Naive thymus-derived CD8-positive, alpha-beta T cell (primary cell): ENCODE results near the gene SMAD7. TPM values are rescaled to one million over a fixed set of nuclear protein-coding genes. Genes with fewer than 3 reads are reported as not detected.
A peak's percentile ranks its signal among the peaks of the same experiment; 100 is the strongest.

ENCODE experiments used
- ATAC-seq, 2 donors: fragments of 150-1000 bp; cut with Tn5 transposase in 1 of 2; sonication (Bioruptor Pico), chemical (Tn5 transposase) in 1 of 2; 1 replicate in 1 of 2; 2 replicates in 1 of 2; pipeline ENCODE4 v1.10.0; 2021; ENCODE audit warnings: mild to moderate bottlenecking in 2 of 2, moderate library complexity in 2 of 2
- POLR2A ChIA-PET: fragments of 350-600 bp; sonication (Branson Sonifier 250); formaldehyde crosslinking; loops from one replicate; lab custom pipeline; 2021; ENCODE audit warnings: antibody characterized with exemption; lab: Charles Lee
- DNase-seq, 10 donors: peaks; one replicate each; pipeline versions ENCODE4 v3.0.0 to v3.0.0-alpha.2; 2020 to 2022
- H3K27ac Mint-ChIP-seq, 10 donors: one replicate each; pipeline ENCODE4 v1.8.0; 2020 to 2022; ENCODE audit warnings: mild to moderate bottlenecking in 10 of 10, mixed read lengths in 10 of 10, moderate library complexity in 4 of 10, inconsistent platforms in 1 of 10
- H3K27me3 Mint-ChIP-seq, 5 donors: one replicate each; pipeline ENCODE4 v1.8.0; 2021 to 2022; ENCODE audit warnings: mixed read lengths in 5 of 5
- H3K36me3 Mint-ChIP-seq, 3 donors: one replicate each; pipeline ENCODE4 v1.8.0; 2020 to 2022; ENCODE audit warnings: mixed read lengths in 3 of 3, mild to moderate bottlenecking in 2 of 3, inconsistent platforms in 1 of 3
- H3K4me1 Mint-ChIP-seq, 4 donors: one replicate each; pipeline ENCODE4 v1.8.0; 2021 to 2022; ENCODE audit warnings: mixed read lengths in 4 of 4
- H3K4me3 Mint-ChIP-seq, 10 donors: one replicate each; pipeline ENCODE4 v1.8.0; 2020 to 2022; ENCODE audit warnings: mild to moderate bottlenecking in 10 of 10, mixed read lengths in 10 of 10, moderate library complexity in 6 of 10, inconsistent platforms in 1 of 10
- H3K9me3 Mint-ChIP-seq, 9 donors: one replicate each; pipeline ENCODE4 v1.8.0; 2020 to 2022; ENCODE audit warnings: mixed read lengths in 9 of 9, mild to moderate bottlenecking in 3 of 9, inconsistent platforms in 1 of 9, moderate library complexity in 1 of 9
- polyA plus RNA-seq, 3 donors: library from polyadenylated mRNA; unstranded; fragments of 300-500 nt; fragmentation: Illumina TruSeq; gene quantifications; one replicate each; pipeline ENCODE4 v1.2.3, GENCODE V29; 2021
- total RNA-seq, 8 experiments: library from RNA in 2 of 8; stranded (reverse) in 2 of 8; gene quantifications; one replicate each; pipeline ENCODE4 v1.2.3 and lab custom pipeline; 2021 to 2026

SMAD7 gene
- total and polyA plus RNA-seq, 5 experiments from 2014 or later = 2.3 to 32.5 (median 4.9) TPM

DNA sequence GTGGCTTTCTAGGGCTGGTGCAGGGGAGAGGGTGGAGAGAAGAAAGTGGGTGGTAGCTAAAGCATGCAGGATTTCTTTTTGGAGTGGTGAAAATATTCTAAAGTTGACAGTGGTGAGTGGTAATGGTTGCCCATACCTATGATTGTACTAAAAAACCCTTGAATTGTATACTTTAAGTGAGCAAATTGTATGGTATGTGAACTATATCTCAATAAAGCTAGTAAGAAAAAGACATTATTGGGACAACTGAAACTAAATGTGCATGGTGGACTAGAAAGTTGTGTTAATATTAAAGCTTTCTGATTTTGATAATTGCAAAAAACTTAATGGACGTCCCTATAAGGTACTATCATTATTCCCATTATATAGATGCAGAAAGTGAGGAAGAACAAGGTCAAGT, 50.3 kb downstream of the SMAD7 start:
- Mint-ChIP-seq H3K9me3 (peaks cover 2 to 18% (median 11%) of the 10 kb centered on the region in 9 donors), H3K4me1 (peaks cover 5 to 29% (median 13%) of the 10 kb centered on the region in 4 donors), H3K27me3 (peaks cover 0 to 6% (median 0%) of the 10 kb centered on the region in 5 donors), H3K4me3 (no peak overlapping the region), H3K27ac (no peak overlapping the region), H3K36me3 (peaks cover 2 to 14% (median 4%) of the 10 kb centered on the region in 3 donors)
- POLR2A ChIA-PET = no interaction called here
- ATAC-seq (no peak), DNase-seq (no peak)

DNA sequence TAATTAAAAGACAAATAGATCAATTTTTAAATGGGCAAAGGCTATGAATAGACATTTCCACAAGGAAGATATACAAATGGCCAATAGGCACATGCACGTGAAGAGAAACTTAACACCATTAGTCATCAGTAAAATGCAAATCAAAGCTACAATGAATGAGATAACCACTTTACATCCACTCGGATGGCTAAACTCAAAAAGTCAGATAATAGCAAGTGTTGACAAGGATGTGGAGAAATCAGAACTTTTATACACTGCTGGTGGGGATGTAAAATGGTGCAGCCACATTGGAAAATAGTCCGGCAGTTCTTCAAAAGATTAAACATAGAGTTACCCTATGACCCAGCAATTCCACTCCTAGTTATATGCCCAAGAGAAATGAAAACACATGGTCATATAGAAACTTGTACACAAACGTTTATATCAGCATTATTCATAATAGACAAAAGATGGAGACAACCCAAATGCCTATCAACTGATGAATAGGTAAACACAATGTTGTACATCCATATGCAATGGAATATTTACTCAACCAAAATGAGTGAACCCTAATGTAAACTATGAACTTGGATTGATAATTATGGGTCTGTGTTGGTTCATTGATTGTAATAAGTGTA, 51.1 kb downstream of the SMAD7 start:
- H3K36me3 Mint-ChIP-seq = peaks cover 0 to 7% (median 1%) of the 10 kb centered on the region in 3 donors
- H3K9me3 Mint-ChIP-seq = peaks cover 2 to 10% (median 7%) of the 10 kb centered on the region in 9 donors
- H3K4me3 Mint-ChIP-seq = no peak overlapping the region
- no peak overlapping the region for H3K27ac Mint-ChIP-seq
- ATAC-seq (no peak), DNase-seq (no peak)
- POLR2A ChIA-PET = no interaction called here
- H3K27me3 Mint-ChIP-seq = peaks cover 0 to 6% (median 0%) of the 10 kb centered on the region in 5 donors
- H3K4me1 Mint-ChIP-seq = peaks cover 5 to 30% (median 13%) of the 10 kb centered on the region in 4 donors

- POLR2A ChIA-PET = no interaction called here
- no peak for DNase-seq
- peaks cover 0 to 2% (median 0%) of the 10 kb centered on the region in 9 donors for H3K9me3 Mint-ChIP-seq
- H3K27me3 Mint-ChIP-seq = peaks cover 0 to 1% (median 0%) of the 10 kb centered on the region in 5 donors
- no peak overlapping the region for H3K4me3 Mint-ChIP-seq
- peaks cover 5 to 30% (median 12%) of the 10 kb centered on the region in 4 donors for H3K4me1 Mint-ChIP-seq
- H3K27ac Mint-ChIP-seq = no peak overlapping the region
- H3K36me3 Mint-ChIP-seq = no peaks in the 10 kb centered on the region
- no peak for ATAC-seq
Measured at GRCh38 chr18:48898521-48898920, 52.2 kb downstream of the SMAD7 start.

GRCh38 chr18:48897531-48897930, 53.2 kb downstream of the SMAD7 start:
- POLR2A ChIA-PET = no interaction called here
- Mint-ChIP-seq H3K27me3 (peaks cover 0 to 1% (median 0%) of the 10 kb centered on the region in 5 donors), H3K36me3 (no peaks in the 10 kb centered on the region), H3K9me3 (peaks cover 0 to 2% (median 0%) of the 10 kb centered on the region in 9 donors), H3K4me3 (no peak overlapping the region), H3K4me1 (peaks cover 5 to 30% (median 12%) of the 10 kb centered on the region in 4 donors), H3K27ac (peak overlapping the region in 1 of 10 donors; percentile 38)
- peak in 1 of 10 donors; percentile 31 for DNase-seq
- no peak for ATAC-seq

GRCh38 chr18:48896875-48897511, 53.8 kb downstream of the SMAD7 start:
- Mint-ChIP-seq H3K27me3 (peaks cover 0 to 1% (median 0%) of the 10 kb centered on the region in 5 donors), H3K9me3 (peaks cover 0 to 2% (median 0%) of the 10 kb centered on the region in 9 donors), H3K4me3 (peak overlapping the region in 1 of 10 donors; percentile 52), H3K36me3 (no peaks in the 10 kb centered on the region), H3K27ac (peak overlapping the region in 4 of 10 donors; percentile 3 to 66 (median 36)), H3K4me1 (peaks cover 5 to 30% (median 12%) of the 10 kb centered on the region in 4 donors)
- POLR2A ChIA-PET = interaction anchor here (0.5 kb wide), 1 partner anchor 13 kb away, joined by 3 read pairs; no protein-coding TSS in a partner anchor
- ATAC-seq = peak in 1 of 2 donors; percentile 47
- DNase-seq = peak in 1 of 10 donors; percentile 54

DNA sequence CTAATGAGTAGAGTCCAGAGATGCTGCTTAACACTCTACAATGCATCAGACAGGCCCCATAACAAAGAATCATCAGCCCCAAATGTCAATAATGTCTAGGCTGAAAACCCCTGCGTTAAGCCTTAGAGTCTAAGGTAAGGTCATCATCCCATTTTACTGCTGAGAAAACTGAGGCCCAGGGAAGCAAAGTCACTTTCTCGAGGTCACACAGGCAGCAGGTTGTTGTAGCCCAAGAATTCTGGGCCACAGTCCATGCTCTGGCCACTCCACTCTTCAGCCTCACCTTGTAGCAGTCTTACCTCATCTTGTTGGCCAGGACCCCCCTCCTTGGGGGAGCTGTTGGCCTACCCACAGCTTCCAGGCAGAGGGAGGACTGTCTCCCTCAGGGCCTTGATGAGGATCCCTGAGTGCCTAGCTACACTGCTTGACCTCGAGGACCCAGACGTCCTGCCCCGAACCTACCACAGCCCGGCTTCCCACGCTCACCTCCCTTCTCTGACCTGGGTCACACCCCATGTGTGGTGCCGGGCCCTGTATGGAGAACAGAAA, 54.4 kb downstream of the SMAD7 start:
- Mint-ChIP-seq H3K27me3 (peaks cover 0 to 1% (median 0%) of the 10 kb centered on the region in 5 donors), H3K4me3 (peak overlapping the region in 1 of 10 donors; percentile 52), H3K36me3 (no peaks in the 10 kb centered on the region), H3K27ac (peak overlapping the region in 3 of 10 donors; percentile 3 to 72 (median 15)), H3K4me1 (peaks cover 5 to 29% (median 12%) of the 10 kb centered on the region in 4 donors), H3K9me3 (peaks cover 0 to 2% (median 0%) of the 10 kb centered on the region in 9 donors)
- DNase-seq (peak in 1 of 10 donors; percentile 58), ATAC-seq (no peak)
- POLR2A ChIA-PET = interaction anchor here (0.5 kb wide), 1 partner anchor 13 kb away, joined by 3 read pairs; no protein-coding TSS in a partner anchor

DNA sequence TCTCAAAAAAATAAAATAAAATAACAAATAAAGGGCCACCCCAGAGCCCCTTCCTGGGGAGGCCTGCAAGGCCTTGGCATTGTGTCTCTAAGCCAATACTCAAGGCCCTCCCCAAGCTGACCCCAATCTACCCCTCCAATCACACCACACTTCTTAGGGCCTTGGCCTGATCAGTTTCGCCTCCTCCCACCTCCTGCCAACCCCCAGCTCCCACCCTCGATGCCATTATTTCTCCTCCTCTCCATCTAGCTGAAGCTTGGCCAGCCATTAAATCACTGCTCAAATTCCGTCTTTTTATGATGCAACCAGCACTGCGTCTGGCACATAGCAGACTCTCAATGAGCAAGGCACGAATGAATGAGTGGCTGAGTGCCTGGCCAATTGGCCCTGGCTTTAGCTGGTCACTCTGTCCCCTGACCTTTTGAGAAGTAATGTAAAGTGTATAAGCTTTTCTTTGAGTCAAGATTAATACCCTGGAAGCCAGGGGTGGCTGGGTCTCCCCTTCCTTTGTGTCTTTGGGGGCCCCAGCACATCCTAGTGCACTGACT, 55.9 kb downstream of the SMAD7 start:
- Mint-ChIP-seq H3K4me3 (no peak overlapping the region), H3K27me3 (peaks cover 0 to 1% (median 0%) of the 10 kb centered on the region in 5 donors), H3K36me3 (no peaks in the 10 kb centered on the region), H3K27ac (peak overlapping the region in 1 of 10 donors; percentile 50), H3K4me1 (peaks cover 0 to 23% (median 7%) of the 10 kb centered on the region in 4 donors), H3K9me3 (peaks cover 0 to 2% (median 0%) of the 10 kb centered on the region in 9 donors)
- DNase-seq (peak in 1 of 10 donors; percentile 16), ATAC-seq (no peak)
- POLR2A ChIA-PET = interaction anchor here (0.7 kb wide), 1 partner anchor 18 kb away, joined by 3 read pairs; no protein-coding TSS in a partner anchor

GRCh38 chr18:48893608-48894600, 56.9 kb downstream of the SMAD7 start:
- no peaks in the 10 kb centered on the region for H3K9me3 Mint-ChIP-seq
- H3K4me3 Mint-ChIP-seq = no peak overlapping the region
- DNase-seq (peak in 1 of 10 donors; percentile 58), ATAC-seq (no peak)
- peak overlapping the region in 2 of 10 donors; percentile 18 to 32 for H3K27ac Mint-ChIP-seq
- H3K4me1 Mint-ChIP-seq = peaks cover 0 to 18% (median 7%) of the 10 kb centered on the region in 4 donors
- peaks cover 0 to 1% (median 0%) of the 10 kb centered on the region in 5 donors for H3K27me3 Mint-ChIP-seq
- POLR2A ChIA-PET = no interaction called here
- no peaks in the 10 kb centered on the region for H3K36me3 Mint-ChIP-seq

DNA sequence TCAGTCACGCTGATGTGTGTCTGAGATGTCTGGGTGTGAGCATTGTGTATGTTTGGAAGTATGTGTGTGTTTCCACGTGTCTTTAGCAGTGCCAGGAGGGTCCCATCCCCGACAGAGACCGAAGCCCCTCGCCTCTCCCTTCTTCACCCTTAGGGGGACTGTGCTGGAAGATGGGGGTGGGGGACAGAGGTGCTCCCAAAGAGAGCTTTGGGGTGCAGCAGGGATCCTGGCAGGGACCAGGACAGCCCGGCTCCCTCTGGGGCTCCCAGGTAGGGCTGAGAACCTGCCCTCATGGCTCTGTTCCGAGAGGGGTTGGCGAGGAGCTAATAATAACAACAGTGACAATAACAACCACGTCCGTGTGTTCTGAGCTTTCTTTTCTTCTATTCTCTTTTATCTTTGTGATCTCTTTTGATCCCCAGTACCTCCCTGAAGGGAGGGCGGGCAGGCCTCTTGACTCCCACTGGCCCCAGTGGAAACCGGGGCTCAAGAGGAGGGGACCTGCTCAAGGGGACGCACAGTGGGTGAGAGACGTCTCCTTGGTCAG, 57.6 kb downstream of the SMAD7 start:
- Mint-ChIP-seq H3K36me3 (no peaks in the 10 kb centered on the region), H3K27ac (peak overlapping the region in 2 of 10 donors; percentile 18 to 32), H3K9me3 (no peaks in the 10 kb centered on the region), H3K4me1 (peaks cover 0 to 15% (median 7%) of the 10 kb centered on the region in 4 donors), H3K27me3 (peaks cover 0 to 2% (median 0%) of the 10 kb centered on the region in 5 donors), H3K4me3 (no peak overlapping the region)
- DNase-seq (peak in 1 of 10 donors; percentile 45), ATAC-seq (no peak)
- POLR2A ChIA-PET = no interaction called here

DNA sequence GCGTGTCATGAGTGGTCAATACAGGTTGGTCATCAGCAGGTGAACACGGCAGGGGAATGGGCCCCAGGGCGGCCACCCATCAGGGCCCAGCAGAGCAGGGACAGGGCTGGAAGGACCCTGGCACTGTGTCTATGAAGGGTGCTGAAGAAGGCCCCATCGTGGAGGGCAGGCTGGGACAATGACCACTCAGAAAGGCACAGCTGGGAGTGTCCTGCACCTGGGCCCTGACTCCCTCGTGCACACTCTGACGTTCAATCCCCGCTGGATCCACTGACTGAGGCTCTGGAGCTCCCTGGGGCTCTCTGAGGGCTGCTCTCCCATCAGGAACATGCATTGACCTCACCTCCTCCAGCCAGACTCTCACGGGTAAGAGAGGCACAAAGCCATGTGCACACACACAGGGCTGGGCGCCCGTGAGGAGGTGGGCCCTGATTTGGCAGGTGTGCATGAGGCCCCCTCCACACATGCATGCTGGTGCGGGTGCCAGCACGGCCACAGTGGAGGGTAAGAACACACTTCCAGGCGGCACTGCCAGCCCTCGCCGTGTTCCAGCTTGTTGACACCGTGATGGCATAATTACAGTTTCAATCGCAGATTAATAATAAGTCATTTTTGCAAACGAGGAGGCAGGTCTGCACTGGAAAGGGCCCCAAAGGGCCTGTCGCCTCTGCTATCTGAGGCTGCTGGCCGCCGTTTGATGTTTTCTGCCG, 58.5 kb downstream of the SMAD7 start:
- peak overlapping the region in 1 of 10 donors; percentile 32 for H3K27ac Mint-ChIP-seq
- DNase-seq = peak in 1 of 10 donors; percentile 19
- H3K27me3 Mint-ChIP-seq = peaks cover 0 to 2% (median 0%) of the 10 kb centered on the region in 5 donors
- no peaks in the 10 kb centered on the region for H3K36me3 Mint-ChIP-seq
- ATAC-seq = no peak
- H3K4me3 Mint-ChIP-seq = no peak overlapping the region
- H3K4me1 Mint-ChIP-seq = peaks cover 0 to 15% (median 7%) of the 10 kb centered on the region in 4 donors
- H3K9me3 Mint-ChIP-seq = no peaks in the 10 kb centered on the region
- POLR2A ChIA-PET = interaction anchor here (1.0 kb wide), 1 partner anchor 72 kb away, joined by 4 read pairs; no protein-coding TSS in a partner anchor
